ENCODE results near the gene KLHL22.
A peak's percentile ranks its signal among the peaks of the same experiment; 100 is the strongest.
"Not testable (repeated sequence)": the region's sequence is repeated elsewhere in the genome, so short reads cannot be mapped to it uniquely, and the experiment has no call there.

The KLHL22 gene

DNA sequence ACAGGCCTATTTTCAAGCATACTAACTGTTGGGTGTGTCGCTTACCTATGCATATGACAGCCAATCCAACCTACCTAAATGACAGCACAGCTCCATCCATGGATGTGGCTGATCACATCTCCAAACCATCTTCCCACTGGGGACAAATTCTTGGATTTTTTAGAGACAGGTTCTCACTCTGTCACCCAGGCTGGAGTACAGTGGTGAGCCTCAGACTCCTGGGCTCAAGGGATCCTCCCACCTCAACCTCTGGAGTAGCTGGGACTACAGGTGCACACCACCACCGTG, 76.0 kb downstream of the KLHL22 start:
- no peak for DNase-seq (ENCODE audit: low spot score)

DNA sequence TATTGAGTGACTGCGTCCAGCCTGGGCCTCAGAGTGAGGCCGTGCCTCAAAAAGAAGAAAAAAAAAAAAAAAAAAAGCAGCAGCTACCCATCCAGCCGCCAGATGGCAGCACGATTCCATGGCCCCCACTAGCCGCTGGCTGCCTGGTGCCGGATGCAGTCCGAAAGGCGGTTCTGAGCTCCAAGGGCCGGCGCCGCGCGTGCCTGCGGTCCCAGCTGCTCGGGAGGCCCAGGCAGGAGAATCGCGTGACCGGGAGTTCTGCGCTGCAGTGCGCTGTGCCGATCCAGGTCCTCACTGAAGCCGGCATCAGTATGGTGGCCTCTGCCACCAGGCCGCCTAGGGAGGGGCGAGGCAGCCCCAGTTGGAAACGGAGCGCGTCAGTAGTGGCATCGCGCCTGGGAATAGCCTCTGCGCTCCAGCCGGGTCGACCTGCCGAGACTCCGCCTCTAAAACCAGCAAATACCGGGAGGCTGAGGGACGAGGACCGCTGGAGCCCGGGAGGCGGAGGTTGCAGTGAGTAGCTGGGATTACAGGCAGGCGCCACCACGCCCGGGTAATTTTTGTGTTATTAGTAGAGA, 77.3 kb downstream of the KLHL22 start:
- DNase-seq (ENCODE audit: low spot score), result peak; percentile 93

DNA sequence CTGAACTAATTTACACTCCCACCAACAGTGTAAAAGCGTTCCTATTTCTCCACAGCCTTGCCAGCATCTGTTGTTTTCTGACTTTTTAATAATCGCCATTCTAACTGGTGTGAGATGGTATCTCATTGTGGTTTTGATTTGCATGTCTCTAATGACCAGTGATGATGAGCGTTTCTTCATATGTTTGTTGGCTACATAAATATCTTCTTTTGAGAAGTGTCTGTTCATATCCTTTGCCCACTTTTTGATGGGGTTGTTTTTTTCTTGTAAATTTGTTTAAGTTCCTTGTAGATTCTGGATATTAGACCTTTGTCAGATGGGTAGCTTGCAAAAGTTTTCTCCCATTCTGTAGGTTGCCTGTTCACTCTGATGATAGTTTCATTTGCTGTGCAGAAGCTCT, 79.9 kb downstream of the KLHL22 start:
- DNase-seq (ENCODE audit: low spot score), result not testable (repeated sequence)

DNA sequence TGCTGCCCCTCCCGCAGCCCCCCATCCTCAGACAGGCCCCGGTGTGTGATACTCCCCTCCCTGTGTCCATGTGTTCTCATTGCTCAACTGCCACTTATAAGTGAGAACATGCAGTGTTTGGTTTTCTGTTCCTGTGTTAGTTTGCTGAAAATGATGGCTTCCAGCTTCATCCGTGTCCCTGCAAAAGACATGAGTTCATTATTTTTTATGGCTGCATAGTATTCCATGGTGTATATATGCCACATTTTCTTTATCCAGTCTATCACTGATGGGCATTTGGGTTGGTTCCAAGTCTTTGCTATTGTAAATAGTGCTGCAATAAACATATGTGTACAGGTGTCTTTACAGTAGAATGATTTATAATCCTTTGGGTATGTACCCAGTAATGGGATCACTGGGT, 80.4 kb downstream of the KLHL22 start:
- DNase-seq (ENCODE audit: low spot score), result not testable (repeated sequence)

DNA sequence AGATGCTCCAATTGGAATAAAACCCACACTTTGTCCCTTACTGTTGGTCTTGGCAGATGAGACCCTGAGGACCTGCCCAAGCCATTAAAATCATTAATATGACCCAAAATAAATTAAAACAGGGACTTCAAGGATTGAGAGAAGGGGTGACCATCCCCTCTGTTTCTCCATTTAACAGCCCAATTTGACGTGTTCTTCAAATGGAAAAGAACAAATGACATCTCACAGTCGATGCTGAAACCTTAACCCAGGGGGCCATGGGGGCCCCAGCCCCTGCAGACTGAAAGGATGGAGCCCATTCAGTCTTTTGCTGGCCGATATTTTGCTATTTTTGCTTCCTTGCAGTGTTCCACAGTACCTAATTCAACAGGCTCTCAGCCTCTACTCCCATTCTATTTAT, 81.1 kb downstream of the KLHL22 start:
- no peak for DNase-seq (ENCODE audit: low spot score)

- no peak for DNase-seq (ENCODE audit: low spot score)
Observed at GRCh38 chr22:20414059-20414440, 81.5 kb downstream of the KLHL22 start.

DNA sequence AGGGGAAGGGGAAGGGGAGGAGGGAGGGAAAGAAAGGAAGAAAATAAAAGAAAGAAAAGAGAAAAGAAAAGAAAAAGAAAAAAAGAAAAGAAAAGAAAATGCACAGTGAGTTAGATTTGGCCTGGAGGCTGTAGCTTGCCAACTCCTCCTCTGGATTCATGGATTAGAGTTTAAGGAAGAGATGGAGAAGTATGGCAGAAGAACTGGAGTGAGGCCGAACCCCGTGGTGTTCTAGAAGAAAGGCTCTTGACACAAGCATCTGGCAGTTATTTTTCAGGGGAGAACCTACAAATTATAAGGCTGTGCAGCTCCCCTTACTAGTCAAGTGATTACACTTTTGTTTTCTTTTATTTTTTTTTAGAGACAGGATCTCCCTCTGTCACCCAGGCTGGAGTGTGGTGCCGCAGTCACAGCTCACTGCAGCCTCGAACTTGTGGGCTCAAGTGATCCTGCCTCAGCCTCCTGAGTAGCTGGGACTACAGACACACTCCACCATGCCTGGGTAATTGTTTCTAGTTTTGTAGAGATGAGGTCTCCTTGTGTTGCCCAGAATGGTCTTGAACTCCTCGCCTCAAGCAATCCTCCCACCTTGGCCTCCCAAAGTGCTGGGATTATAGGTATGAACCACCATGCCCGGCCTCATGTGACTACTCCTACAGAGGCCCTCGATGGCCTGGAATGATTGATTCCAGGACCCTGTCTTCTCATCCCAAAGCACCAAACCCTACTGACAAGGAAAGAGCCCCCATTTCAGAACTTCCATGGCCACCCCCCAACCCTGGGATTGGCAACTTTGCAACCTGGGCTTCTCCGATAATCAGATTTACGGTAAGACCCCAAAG, 82.2 kb downstream of the KLHL22 start:
- no peak for DNase-seq (ENCODE audit: low spot score)

GRCh38 chr22:20412474-20413216, 83.0 kb downstream of the KLHL22 start:
- DNase-seq (ENCODE audit: low spot score), result no peak

GRCh38 chr22:20409385-20409784, 86.2 kb downstream of the KLHL22 start:
- DNase-seq (ENCODE audit: low spot score), result not testable (repeated sequence)

DNA sequence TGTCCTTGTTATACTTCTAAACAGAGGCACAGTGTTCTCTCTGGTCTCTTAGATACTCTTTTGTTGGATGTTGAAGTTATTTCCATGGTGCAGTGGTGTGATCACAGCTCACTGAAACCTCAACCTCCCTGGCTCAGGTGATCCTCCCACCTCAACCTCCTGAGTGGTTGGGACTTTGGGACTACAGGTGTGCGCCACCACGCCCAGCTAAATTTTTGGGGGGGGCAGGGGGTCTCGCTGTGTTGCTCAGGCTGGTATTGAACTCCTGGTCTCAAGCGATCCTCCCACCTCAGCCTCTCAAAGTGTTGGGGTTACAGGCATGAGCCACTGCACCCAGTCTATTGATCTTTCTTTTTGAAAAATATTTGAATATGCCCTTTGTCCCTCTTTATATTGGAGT, 86.7 kb downstream of the KLHL22 start:
- no peak for DNase-seq (ENCODE audit: low spot score)

DNA sequence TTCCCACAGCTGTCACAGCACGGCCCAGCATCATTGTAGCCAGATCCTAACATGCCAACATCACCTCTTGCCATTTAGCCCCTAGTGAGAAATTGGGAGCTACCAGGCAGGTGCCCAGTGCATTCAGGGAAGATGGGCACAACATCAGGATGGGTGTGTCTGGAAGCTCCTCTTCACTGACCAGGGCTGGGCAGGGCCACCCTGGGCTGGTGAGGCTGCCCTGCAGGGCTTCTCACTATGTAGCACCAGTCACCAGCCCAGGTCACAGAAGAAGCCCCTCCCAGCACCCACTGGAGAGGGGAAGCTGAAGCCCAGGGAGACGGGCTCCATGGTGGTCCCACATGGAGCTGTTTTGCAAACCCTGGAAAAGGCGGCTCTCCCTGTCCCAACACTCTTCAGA, 87.8 kb downstream of the KLHL22 start:
- no peak for DNase-seq (ENCODE audit: low spot score)

- no peak for DNase-seq (ENCODE audit: low spot score)
Observed at GRCh38 chr22:20406686-20407408, 88.7 kb downstream of the KLHL22 start.

GRCh38 chr22:20405931-20406685, 89.5 kb downstream of the KLHL22 start:
- no peak for DNase-seq (ENCODE audit: low spot score)

DNA sequence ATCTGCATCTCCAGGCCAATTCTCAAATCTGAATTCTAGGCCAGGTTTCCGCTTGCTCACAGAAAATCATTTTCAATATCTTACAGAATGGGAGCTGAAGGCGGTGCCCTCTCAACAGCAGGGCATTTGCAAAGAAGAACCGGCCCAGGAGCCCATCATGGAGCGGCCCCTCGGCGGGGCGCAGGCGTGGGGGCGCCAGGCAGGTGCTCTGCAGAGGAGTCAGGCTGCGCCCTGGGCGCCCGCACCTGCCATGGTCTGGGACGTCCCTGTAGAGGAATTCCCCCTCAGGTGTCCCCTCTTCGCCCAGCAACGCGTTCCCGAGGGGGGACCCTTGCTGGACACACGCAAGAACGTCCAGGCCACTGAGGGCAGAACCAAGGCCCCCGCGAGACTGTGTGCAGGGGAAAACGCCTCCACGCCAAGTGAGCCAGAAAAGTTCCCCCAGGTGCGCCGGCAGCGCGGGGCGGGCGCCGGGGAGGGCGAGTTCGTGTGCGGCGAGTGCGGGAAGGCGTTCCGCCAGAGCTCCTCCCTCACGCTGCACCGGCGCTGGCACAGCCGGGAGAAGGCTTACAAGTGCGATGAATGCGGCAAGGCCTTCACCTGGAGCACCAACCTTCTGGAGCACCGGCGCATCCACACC, 90.2 kb downstream of the KLHL22 start:
- no peak for DNase-seq (ENCODE audit: low spot score)

DNA sequence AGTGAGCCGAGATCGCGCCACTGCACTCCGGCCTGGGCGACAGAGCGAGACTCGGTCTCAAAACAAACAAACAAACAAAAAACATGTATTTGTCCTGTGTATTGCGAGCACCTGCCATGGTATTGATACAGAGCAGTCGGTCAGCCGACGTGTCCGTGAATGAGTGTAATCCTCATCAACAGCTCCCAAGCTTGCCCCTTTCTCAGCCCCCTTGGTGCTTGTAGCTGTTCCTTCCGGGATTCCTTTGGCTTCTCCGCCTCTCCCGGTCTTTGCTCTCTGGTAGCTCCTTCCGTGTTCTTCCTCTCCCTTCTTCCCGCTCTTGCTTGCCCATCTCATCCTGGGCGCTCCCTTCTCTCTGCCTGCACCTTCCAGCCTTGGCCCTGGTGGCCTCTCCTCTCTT, 90.7 kb downstream of the KLHL22 start:
- DNase-seq (ENCODE audit: low spot score), result no peak

DNA sequence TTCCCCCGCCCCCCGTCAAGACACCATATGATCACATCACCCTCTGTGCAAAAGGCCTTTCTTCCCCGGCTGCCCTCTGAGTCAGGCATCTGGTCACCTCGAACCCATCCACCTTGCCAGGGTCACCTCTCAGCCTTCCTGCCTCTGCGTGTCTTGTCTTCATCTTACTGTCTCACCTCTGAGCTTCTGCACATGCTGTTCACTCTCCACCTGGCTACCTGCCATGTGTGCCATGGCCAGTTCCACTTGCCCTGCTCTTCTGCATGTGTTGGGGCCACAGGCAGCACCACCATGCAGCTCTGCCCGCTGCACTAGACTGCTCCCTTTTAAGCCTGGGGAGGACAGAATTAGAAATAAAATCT, 91.8 kb downstream of the KLHL22 start:
- DNase-seq (ENCODE audit: low spot score), result no peak

DNA sequence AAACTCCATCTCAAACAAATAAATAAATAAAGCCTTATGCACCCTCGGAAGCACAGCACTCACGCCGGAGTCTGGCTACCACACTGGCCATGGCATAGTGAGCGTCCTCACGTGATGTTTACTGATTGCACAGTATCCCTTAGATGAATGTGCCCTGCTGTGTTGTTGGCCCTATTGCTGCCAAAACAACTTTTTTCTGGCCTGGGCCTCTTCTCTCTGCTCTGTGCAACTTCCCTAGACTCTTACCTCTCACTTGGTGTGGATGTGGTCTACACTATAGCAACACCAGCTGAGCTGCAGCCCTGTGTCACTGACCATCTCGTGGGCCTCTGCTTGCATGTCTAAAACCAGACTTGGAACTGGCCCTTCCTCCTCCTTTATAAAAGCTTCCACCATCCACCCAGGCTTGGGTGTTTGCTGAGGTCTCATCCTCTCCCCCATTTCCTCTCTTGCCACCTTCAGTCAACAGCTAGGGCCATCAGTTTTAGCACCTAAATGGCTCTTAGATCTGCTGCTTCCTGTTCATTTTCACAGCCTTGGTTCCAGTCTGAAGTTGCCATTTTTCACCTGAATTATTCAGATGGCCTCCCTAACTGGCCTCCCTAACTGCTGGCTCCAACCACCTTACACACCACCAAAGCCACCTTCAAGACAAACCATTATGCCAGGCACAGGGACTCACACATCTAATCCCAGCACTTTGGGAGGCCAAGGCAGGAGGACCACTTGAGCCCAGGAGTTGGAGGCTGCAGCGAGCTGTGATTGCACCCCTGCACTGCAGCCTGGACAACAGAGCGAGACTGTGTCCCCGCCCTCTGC, 92.4 kb downstream of the KLHL22 start:
- no peak for DNase-seq (ENCODE audit: low spot score)

GRCh38 chr22:20401376-20402014, 94.1 kb downstream of the KLHL22 start:
- DNase-seq (ENCODE audit: low spot score), result no peak

- no peak for DNase-seq (ENCODE audit: low spot score)
Observed at GRCh38 chr22:20400606-20401375, 94.8 kb downstream of the KLHL22 start.
